ENCODE measurements around the gene GNMT. TPM values are rescaled to one million over a fixed set of nuclear protein-coding genes. Genes with fewer than 3 reads are reported as not detected.

GNMT gene
- total and polyA plus RNA-seq, 2 of the 8 experiments (the other 6 are each of a cell fraction or from before 2014, with no cell fraction given) = 1.8 to 3.4 TPM

GRCh38 chr6:42968783-42969182 is 8.2 kb downstream of the GNMT start:
- Histone ChIP-seq H4K20me1 (replicated peaks in 1 of 2; ENCODE audit: control insufficient read depth in 1 of 2, insufficient read depth in 2 of 2, low read length in 2 of 2) (peaks cover 0 to 2% of the 10 kb centered on the region in 2 experiments), H2BK15ac (ENCODE audit: low read length) (no peak overlapping the region), H3K36me3 (ENCODE audit: control insufficient read depth in 2 of 4, insufficient read depth in 4 of 4, low read length in 3 of 4) (peaks cover 0 to 2% (median 0%) of the 10 kb centered on the region in 4 experiments; a peak in 1 of 8 replicates), H3K79me1 (ENCODE audit: low read depth, low read length) (no peaks in the 10 kb centered on the region; the same call in none of the 2 replicates), H4K8ac (ENCODE audit: extremely low read depth, insufficient read depth, low read length) (no peak overlapping the region), H3K4ac (replicated peaks; ENCODE audit: insufficient read length, low read depth, low read length) (no peak overlapping the region), H2BK20ac (ENCODE audit: low read length) (no peak overlapping the region), H3K27me3 (replicated peaks in 1 of 4; ENCODE audit: control insufficient read depth in 3 of 4, extremely low read depth in 1 of 4, insufficient read depth in 3 of 4, low read length in 3 of 4) (no peaks in the 10 kb centered on the region), H2AK5ac (ENCODE audit: low read depth, low read length) (no peak overlapping the region), H3K14ac (ENCODE audit: insufficient read length) (no peak overlapping the region), H2BK120ac (replicated peaks; ENCODE audit: low read depth, low read length) (no peak overlapping the region), H3K9me3 (ENCODE audit: insufficient read depth in 2 of 2, low read depth in 1 of 2, low read length in 1 of 2) (no peaks in the 10 kb centered on the region), H3K18ac (ENCODE audit: extremely low read depth, low read length) (no peak overlapping the region), H4K91ac (replicated peaks; ENCODE audit: insufficient read length, low read length) (no peak overlapping the region), H3K79me2 (ENCODE audit: control insufficient read depth in 1 of 2, insufficient read depth in 2 of 2, low read length in 2 of 2) (no peaks in the 10 kb centered on the region), H3K23me2 (ENCODE audit: low read depth, low read length) (no peaks in the 10 kb centered on the region), H3K4me3 (ENCODE audit: extremely low read depth in 1 of 4, insufficient read depth in 2 of 4, low read depth in 3 of 4, low read length in 4 of 4) (no peak overlapping the region), H3K56ac (replicated peaks; ENCODE audit: insufficient read length, low read depth, low read length) (no peak overlapping the region), H3K23ac (ENCODE audit: insufficient read length) (no peak overlapping the region), H2AFZ (ENCODE audit: low read length) (no peak overlapping the region), H4K5ac (ENCODE audit: insufficient read length, low read depth, low read length) (no peak overlapping the region), H3K4me2 (ENCODE audit: insufficient read depth in 1 of 2, low read depth in 2 of 2, low read length in 2 of 2) (no peak overlapping the region), H3K9ac (replicated peaks in 1 of 4; ENCODE audit: extremely low read depth in 1 of 4, low read depth in 3 of 4, low read length in 3 of 4) (no peak overlapping the region; a peak in 1 of 7 replicates), H3K27ac (ENCODE audit: low read depth, low read length) (no peak overlapping the region), H2BK5ac (ENCODE audit: low read depth, low read length) (no peak overlapping the region), H3K4me1 (replicated peaks in 1 of 4; ENCODE audit: control insufficient read depth in 3 of 4, insufficient read depth in 4 of 4, low read length in 3 of 4) (peaks cover 0 to 7% (median 1%) of the 10 kb centered on the region in 4 experiments; a peak in 5 of 7 replicates), H2BK12ac (ENCODE audit: low read depth, low read length) (no peak overlapping the region)
- WGBS, 2 experiments (ENCODE audit: extremely low coverage in 1 of 2, insufficient coverage in 1 of 2, insufficient read length in 1 of 2, insufficient replicate concordance in 2 of 2, low coverage in 1 of 2, low lambda C conversion rate in 2 of 2, missing lambda C conversion rate in 1 of 2) = 80% methylated on average over 4 of the region's 4 CpGs; no CpG with 5 or more reads in 1 of the 2 experiments
- CTCF ChIA-PET (ENCODE audit: partially characterized antibody) = interaction anchor here (0.6 to 4.2 kb wide), 6 partner anchors 31 to 224 kb away, joined by 3 to 11 read pairs (median 3); partner anchors contain the start of genes KLHDC3 and MEA1
- POLR2A ChIA-PET (ENCODE audit: partially characterized antibody) = interaction anchor here (1.6 to 1.7 kb wide), 2 partner anchors 10 to 15 kb away, joined by 3 to 7 read pairs; partner anchors contain the start of genes PEX6 and PPP2R5D
- FAIRE-seq = no peak
- no peak for DNase-seq (ENCODE audit: low read depth in 1 of 2, low spot score in 2 of 2)
- TF ChIP-seq SP2 (IDR thresholded peaks at IDR 0.05; ENCODE audit: low read length) = no peak
- TF ChIP-seq CTCF (IDR thresholded peaks at IDR 0.05; ENCODE audit: control extremely low read depth in 1 of 3, insufficient read depth in 1 of 3, low read depth in 1 of 3, low read length in 3 of 3) = no peak
- no peak for TF ChIP-seq JUN (IDR thresholded peaks at IDR 0.05; ENCODE audit: low read depth, low read length)
- TF ChIP-seq ATF3 (IDR thresholded peaks at IDR 0.05; ENCODE audit: insufficient read depth, low read depth, low read length) = no peak
- TF ChIP-seq E2F6 (IDR thresholded peaks at IDR 0.05) = no peak
- TF ChIP-seq SIRT6 (IDR thresholded peaks at IDR 0.05; ENCODE audit: low read length) = no peak
- TF ChIP-seq RNF2 (IDR thresholded peaks at IDR 0.05; ENCODE audit: borderline replicate concordance, low read depth, low read length, missing control alignments, poor library complexity, severe bottlenecking) = no peak
- TF ChIP-seq HDAC2 (IDR thresholded peaks at IDR 0.05; ENCODE audit: borderline replicate concordance in 1 of 2, low read depth in 2 of 2, low read length in 2 of 2) = no peak

All from H1 (cell line).